PC-3 (cell line): ENCODE data around the gene CRYZL1.

Experiments
- CTCF ChIP-seq: fragments of 300-600 bp; sonication (generic); conservative IDR thresholded peaks from 2 replicates; pipeline ENCODE4 v1.5.1; 2017; ENCODE audit warnings: antibody characterized with exemption, low read depth, mild to moderate bottlenecking, low read length
- EZH2 ChIP-seq: fragments of 300-600 bp; sonication (generic); IDR thresholded peaks from one replicate; pipeline ENCODE4 v1.6.1; 2017; ENCODE audit warnings: antibody characterized with exemption, mild to moderate bottlenecking, low read length; ENCODE audit not compliant: unreplicated experiment

- TF ChIP-seq CTCF (no peak), EZH2 (no peak)
Measured at GRCh38 chr21:33680870-33681269, 39.3 kb upstream of the CRYZL1 start.
